Calu3 (cell line): ENCODE data around the gene TNNI3K. TPM values are rescaled to one million over a fixed set of nuclear protein-coding genes. Genes with fewer than 3 reads are reported as not detected.

Experiments used
- BruUV-seq: library from RNA; stranded (reverse); fragments of 400-500 nt; replicated peaks from 2 replicates; lab custom pipeline; 2021; lab: Mats Ljungman, UMichigan
- CTCF ChIA-PET: fragments of 300-600 bp; sonication (Branson Sonifier 250); formaldehyde crosslinking; loops from one replicate; lab custom pipeline; 2022; ENCODE audit warnings: antibody characterized with exemption; lab: Charles Lee
- DNase-seq: peaks from one replicate; pipeline ENCODE4 v3.0.0; 2022
- H3K27ac Mint-ChIP-seq: one replicate; pipeline ENCODE4 v1.8.0; 2022; ENCODE audit warnings: mixed read lengths; ENCODE audit not compliant: unreplicated experiment
- H3K27me3 Mint-ChIP-seq: one replicate; pipeline ENCODE4 v1.8.0; 2022; ENCODE audit warnings: mixed read lengths; ENCODE audit not compliant: unreplicated experiment
- H3K36me3 Mint-ChIP-seq: one replicate; pipeline ENCODE4 v1.8.0; 2022; ENCODE audit warnings: mild to moderate bottlenecking, moderate library complexity, mixed read lengths; ENCODE audit not compliant: insufficient read depth, unreplicated experiment
- H3K4me1 Mint-ChIP-seq: one replicate; pipeline ENCODE4 v1.8.0; 2022; ENCODE audit warnings: mild to moderate bottlenecking, low read depth, mixed read lengths; ENCODE audit not compliant: unreplicated experiment
- H3K4me3 Mint-ChIP-seq: one replicate; pipeline ENCODE4 v1.8.0; 2022; ENCODE audit warnings: mild to moderate bottlenecking, low read depth, moderate library complexity, mixed read lengths; ENCODE audit not compliant: unreplicated experiment
- H3K9me3 Mint-ChIP-seq: one replicate; pipeline ENCODE4 v1.8.0; 2022; ENCODE audit warnings: low read depth, mixed read lengths; ENCODE audit not compliant: unreplicated experiment
- intact Hi-C: fragments of 100-400 bp; cut with micrococcal nuclease; formaldehyde crosslinking; loops from one replicate; pipeline ENCODE4 v1.10.0; 2022; ENCODE audit not compliant: unreplicated experiment
- total RNA-seq: library from RNA; stranded (reverse); gene quantifications from 2 replicates; pipeline ENCODE4 v1.2.3, GENCODE V29; 2022
- TF ChIP-seq, protein P1 (sequence below): fragments of 200-600 bp; IDR thresholded peaks from one replicate; pipeline ENCODE4 v1.8.0; 2022; ENCODE audit warnings: antibody characterized with exemption; ENCODE audit not compliant: unreplicated experiment

The TNNI3K gene
- total RNA-seq, 1 experiment from 2014 or later: not detected

DNA sequence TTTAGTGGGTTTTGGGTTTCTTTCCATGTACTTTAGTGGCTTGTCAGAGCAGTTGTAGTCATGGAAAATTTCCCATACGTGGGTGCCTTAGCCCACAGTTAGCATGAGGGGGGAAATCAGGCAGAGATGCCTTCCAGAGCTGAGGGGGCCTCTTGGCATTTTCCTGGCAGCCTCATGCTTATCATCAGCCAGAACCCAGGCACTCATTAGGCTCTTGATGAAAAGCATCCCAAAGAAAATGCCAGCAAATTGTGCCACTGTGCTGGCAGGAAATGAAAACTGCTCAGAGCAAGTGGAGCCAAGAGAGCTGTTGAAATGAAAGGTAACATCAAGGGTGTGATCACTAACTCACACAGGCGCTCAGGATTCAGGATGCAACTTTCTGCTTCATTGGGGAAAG lies 128.0 kb downstream of the TNNI3K start:
- BruUV-seq: no TSS peak

DNA sequence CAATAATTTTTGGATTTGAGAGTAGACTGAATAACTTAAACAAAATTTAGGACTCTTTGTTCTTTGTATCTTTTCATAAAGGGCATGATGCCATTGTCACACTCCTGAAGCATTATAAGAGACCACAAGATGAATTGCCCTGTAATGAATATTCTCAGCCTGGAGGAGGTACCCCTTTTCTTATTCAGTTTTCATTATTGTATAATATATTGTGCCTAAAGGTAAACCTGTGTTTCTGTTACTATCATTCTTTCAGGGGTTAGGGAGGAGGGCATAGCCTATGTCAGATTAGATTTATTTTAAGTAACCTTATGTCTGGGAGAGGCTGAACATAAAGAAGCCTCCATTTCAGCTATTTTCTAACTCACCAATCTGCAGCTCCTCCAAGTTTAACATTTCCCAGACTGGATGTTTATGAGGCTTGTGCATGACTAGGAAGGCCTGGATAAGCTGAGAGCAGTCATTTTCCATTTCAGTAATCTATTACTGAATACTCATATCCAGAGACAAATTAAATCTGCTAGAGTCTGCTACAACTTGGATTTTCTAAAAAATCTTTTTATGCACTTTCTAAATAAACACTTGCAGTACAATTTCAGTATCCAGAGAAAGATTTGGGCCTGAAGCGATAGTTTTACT lies 132.1 kb downstream of the TNNI3K start:
- Mint-ChIP-seq H3K9me3 (peaks cover 4% of the 10 kb centered on the region), H3K4me3 (no peak overlapping the region), H3K27ac (no peak overlapping the region), H3K36me3 (no peaks in the 10 kb centered on the region), H3K4me1 (no peaks in the 10 kb centered on the region), H3K27me3 (no peaks in the 10 kb centered on the region)
- TF ChIP-seq, protein P1, sequence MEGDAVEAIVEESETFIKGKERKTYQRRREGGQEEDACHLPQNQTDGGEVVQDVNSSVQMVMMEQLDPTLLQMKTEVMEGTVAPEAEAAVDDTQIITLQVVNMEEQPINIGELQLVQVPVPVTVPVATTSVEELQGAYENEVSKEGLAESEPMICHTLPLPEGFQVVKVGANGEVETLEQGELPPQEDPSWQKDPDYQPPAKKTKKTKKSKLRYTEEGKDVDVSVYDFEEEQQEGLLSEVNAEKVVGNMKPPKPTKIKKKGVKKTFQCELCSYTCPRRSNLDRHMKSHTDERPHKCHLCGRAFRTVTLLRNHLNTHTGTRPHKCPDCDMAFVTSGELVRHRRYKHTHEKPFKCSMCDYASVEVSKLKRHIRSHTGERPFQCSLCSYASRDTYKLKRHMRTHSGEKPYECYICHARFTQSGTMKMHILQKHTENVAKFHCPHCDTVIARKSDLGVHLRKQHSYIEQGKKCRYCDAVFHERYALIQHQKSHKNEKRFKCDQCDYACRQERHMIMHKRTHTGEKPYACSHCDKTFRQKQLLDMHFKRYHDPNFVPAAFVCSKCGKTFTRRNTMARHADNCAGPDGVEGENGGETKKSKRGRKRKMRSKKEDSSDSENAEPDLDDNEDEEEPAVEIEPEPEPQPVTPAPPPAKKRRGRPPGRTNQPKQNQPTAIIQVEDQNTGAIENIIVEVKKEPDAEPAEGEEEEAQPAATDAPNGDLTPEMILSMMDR: no peak
- no peak for DNase-seq
- BruUV-seq: no TSS peak
- intact Hi-C loops: no loop called here
- CTCF ChIA-PET: no interaction called here

More for the DNA sequence above, 128.0 kb downstream of the TNNI3K start:
- intact Hi-C loops: no loop called here
- Mint-ChIP-seq H3K27me3 (no peaks in the 10 kb centered on the region), H3K9me3 (peaks cover 14% of the 10 kb centered on the region), H3K36me3 (no peaks in the 10 kb centered on the region), H3K4me3 (no peak overlapping the region), H3K4me1 (no peaks in the 10 kb centered on the region), H3K27ac (no peak overlapping the region)
- TF ChIP-seq, protein P1: no peak
- no peak for DNase-seq
- CTCF ChIA-PET: no interaction called here

DNA sequence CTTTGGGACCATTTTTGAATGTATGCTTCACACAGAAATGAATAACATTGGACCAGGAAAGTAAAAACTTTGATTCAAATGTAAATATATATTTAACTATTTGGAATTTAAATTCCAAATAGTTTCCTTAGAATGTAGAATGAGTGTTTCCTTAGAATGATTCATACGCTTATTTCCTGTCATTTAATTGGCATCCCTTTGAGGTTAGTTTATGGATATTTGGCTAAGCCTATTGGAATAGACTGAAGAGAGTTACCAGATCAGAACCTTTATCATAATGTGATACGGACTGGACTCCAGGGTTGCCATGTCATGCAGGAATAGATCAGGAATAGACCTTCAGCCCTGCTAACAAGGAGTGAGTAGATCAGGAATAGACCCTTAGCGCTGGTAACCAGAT lies 133.1 kb downstream of the TNNI3K start:
- CTCF ChIA-PET: no interaction called here
- Mint-ChIP-seq H3K9me3 (peaks cover 4% of the 10 kb centered on the region), H3K27me3 (no peaks in the 10 kb centered on the region), H3K4me3 (no peak overlapping the region), H3K36me3 (no peaks in the 10 kb centered on the region), H3K4me1 (no peaks in the 10 kb centered on the region), H3K27ac (no peak overlapping the region)
- intact Hi-C loops: no loop called here
- TF ChIP-seq, protein P1: no peak
- no peak for DNase-seq
- no TSS peak for BruUV-seq

DNA sequence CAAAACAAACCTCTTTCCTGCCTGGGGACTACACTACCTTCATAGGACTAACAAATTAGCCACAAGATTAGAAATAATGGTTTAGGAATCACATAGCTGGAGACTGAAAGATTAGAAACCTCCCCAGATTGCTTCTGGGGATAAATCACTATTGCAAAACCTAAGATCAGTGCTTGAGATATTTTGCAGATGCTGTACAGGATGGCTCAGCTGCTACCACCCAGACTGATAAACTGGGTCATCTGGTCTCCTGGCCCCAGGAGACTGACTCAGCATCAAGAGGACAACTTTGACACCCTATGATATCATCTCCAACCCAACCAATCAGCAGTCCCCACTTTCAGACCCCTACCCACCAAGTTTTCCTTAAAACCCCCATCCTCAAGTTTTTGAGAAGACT lies 140.2 kb downstream of the TNNI3K start:
- Mint-ChIP-seq H3K4me3 (no peak overlapping the region), H3K36me3 (no peaks in the 10 kb centered on the region), H3K27ac (no peak overlapping the region), H3K4me1 (no peaks in the 10 kb centered on the region), H3K9me3 (peaks cover 3% of the 10 kb centered on the region), H3K27me3 (no peaks in the 10 kb centered on the region)
- TF ChIP-seq, protein P1: no peak
- CTCF ChIA-PET: no interaction called here
- DNase-seq: no peak
- intact Hi-C loops: no loop called here
- BruUV-seq: no TSS peak
